ENCODE results near the gene OR10A6. TPM values are rescaled to one million over a fixed set of nuclear protein-coding genes. Genes with fewer than 3 reads are reported as not detected.
A peak's percentile ranks its signal among the peaks of the same experiment; 100 is the strongest.

OR10A6 gene
- total and polyA plus RNA-seq, 2 donors (not counting 1 experiment from before 2014, with no cell fraction given) = under 0.01 to 0.06 TPM

DNA sequence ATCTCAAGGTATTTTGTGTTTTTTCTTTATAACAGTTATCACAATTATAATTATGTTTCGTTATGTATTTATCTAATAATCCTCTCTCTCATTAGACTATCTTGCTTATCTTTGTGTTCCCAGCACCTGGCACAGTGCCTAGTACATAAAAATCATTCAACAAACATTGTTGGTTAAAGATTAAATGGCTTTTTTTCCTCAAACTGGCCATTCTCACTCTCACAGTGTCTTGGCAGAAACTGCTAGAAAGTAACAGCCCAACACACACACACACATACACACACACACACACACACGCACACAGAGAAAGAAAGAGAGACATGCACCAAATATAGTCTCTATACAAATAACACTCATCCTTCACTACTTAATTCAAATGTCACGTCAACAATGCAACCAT lies 36.8 kb downstream of the OR10A6 start:
- H3K4me3 ChIP-seq (replicated peaks in 1 of 4; ENCODE audit: control extremely low read depth in 1 of 4, insufficient read depth in 1 of 4, low read depth in 3 of 4, low read length in 4 of 4) = no peak overlapping the region
- TF ChIP-seq EZH2 (IDR thresholded peaks at IDR 0.05; ENCODE audit: low read length, missing control alignments) = no peak
- TF ChIP-seq, protein P1, sequence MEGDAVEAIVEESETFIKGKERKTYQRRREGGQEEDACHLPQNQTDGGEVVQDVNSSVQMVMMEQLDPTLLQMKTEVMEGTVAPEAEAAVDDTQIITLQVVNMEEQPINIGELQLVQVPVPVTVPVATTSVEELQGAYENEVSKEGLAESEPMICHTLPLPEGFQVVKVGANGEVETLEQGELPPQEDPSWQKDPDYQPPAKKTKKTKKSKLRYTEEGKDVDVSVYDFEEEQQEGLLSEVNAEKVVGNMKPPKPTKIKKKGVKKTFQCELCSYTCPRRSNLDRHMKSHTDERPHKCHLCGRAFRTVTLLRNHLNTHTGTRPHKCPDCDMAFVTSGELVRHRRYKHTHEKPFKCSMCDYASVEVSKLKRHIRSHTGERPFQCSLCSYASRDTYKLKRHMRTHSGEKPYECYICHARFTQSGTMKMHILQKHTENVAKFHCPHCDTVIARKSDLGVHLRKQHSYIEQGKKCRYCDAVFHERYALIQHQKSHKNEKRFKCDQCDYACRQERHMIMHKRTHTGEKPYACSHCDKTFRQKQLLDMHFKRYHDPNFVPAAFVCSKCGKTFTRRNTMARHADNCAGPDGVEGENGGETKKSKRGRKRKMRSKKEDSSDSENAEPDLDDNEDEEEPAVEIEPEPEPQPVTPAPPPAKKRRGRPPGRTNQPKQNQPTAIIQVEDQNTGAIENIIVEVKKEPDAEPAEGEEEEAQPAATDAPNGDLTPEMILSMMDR (conservative IDR thresholded peaks at IDR 0.05 in 1 of 2, IDR thresholded peaks at IDR 0.05 in 1 of 2; ENCODE audit: low read depth in 1 of 2, low read length in 2 of 2) = no peak
- no peaks in the 10 kb centered on the region for H4K20me1 ChIP-seq (ENCODE audit: control insufficient read depth, extremely low read depth, insufficient read depth, low read length)
- H3K9ac ChIP-seq (ENCODE audit: insufficient read depth, low read length) = no peak overlapping the region
- H2AFZ ChIP-seq (ENCODE audit: low read length) = no peak overlapping the region
- H3K9me3 ChIP-seq (ENCODE audit: control insufficient read depth, insufficient read depth, low read depth, low read length) = no peaks in the 10 kb centered on the region
- DNase-seq (ENCODE audit: low read depth in 2 of 2) = no peak
- no peaks in the 10 kb centered on the region for H3K27me3 ChIP-seq (ENCODE audit: control insufficient read depth, insufficient read depth, low read length)
- H3K4me2 ChIP-seq (ENCODE audit: extremely low read depth, insufficient read depth, low read length) = no peak overlapping the region
- H3K36me3 ChIP-seq (ENCODE audit: control insufficient read depth, insufficient read depth, low read length) = no peaks in the 10 kb centered on the region
- H3K27ac ChIP-seq (ENCODE audit: insufficient read depth, low read length) = no peak overlapping the region
- no peaks in the 10 kb centered on the region for H3K79me2 ChIP-seq (ENCODE audit: control insufficient read depth, insufficient read depth, low read length)
- H3K4me1 ChIP-seq (ENCODE audit: control insufficient read depth, extremely low read depth, insufficient read depth, low read length) = peaks cover 21% of the 10 kb centered on the region

DNA sequence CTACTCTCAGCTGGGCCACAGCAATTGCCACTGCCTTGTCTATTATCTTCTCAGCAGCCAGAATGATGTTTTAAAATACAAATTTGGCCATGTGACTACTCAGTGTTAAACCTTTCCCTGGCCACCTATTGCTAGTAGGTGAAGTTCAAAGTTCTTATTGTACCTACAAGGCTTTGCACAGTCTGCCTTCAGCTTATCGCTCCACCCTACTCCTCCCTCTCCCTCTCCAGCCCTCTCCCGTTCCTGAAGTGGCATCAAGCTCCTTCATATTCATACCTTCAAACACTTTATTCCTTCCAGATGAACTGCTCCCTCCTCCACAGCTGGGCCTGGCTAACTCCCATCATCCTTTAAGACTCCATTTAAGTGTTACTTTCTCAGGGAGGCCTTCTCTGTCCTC lies 37.3 kb downstream of the OR10A6 start:
- no peak overlapping the region for H2AFZ ChIP-seq (ENCODE audit: low read length)
- H3K9me3 ChIP-seq (ENCODE audit: control insufficient read depth, insufficient read depth, low read depth, low read length) = no peaks in the 10 kb centered on the region
- H3K79me2 ChIP-seq (ENCODE audit: control insufficient read depth, insufficient read depth, low read length) = no peaks in the 10 kb centered on the region
- H3K4me3 ChIP-seq (replicated peaks in 1 of 4; ENCODE audit: control extremely low read depth in 1 of 4, insufficient read depth in 1 of 4, low read depth in 3 of 4, low read length in 4 of 4) = no peak overlapping the region
- no peaks in the 10 kb centered on the region for H3K36me3 ChIP-seq (ENCODE audit: control insufficient read depth, insufficient read depth, low read length)
- no peak overlapping the region for H3K4me2 ChIP-seq (ENCODE audit: extremely low read depth, insufficient read depth, low read length)
- H4K20me1 ChIP-seq (ENCODE audit: control insufficient read depth, extremely low read depth, insufficient read depth, low read length) = no peaks in the 10 kb centered on the region
- no peaks in the 10 kb centered on the region for H3K27me3 ChIP-seq (ENCODE audit: control insufficient read depth, insufficient read depth, low read length)
- TF ChIP-seq EZH2 (IDR thresholded peaks at IDR 0.05; ENCODE audit: low read length, missing control alignments) = no peak
- TF ChIP-seq, protein P1 (conservative IDR thresholded peaks at IDR 0.05 in 1 of 2, IDR thresholded peaks at IDR 0.05 in 1 of 2; ENCODE audit: low read depth in 1 of 2, low read length in 2 of 2) = no peak
- peaks cover 21% of the 10 kb centered on the region for H3K4me1 ChIP-seq (ENCODE audit: control insufficient read depth, extremely low read depth, insufficient read depth, low read length)
- H3K9ac ChIP-seq (ENCODE audit: insufficient read depth, low read length) = no peak overlapping the region
- no peak overlapping the region for H3K27ac ChIP-seq (ENCODE audit: insufficient read depth, low read length)
- DNase-seq (ENCODE audit: low read depth in 2 of 2) = no peak

DNA sequence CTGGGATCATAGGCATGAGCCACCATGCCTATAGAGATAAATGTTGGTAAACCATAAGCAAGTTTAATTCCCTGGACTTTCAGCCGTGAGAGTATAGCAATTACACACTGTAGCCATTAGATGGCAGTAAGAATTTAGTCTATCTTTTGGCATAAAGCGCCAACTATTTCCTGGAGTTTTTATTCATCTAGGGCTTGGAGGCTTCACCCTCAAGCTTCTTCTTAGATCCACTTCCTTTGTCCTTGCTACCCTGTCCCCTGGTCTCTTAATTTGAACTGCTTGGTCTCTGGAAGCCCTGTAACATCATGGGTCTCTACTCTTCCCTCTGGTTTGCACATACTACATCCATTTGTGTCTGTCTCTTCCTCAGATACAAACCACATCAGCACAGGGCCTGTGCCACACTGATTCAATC lies 38.2 kb downstream of the OR10A6 start:
- H3K79me2 ChIP-seq (ENCODE audit: control insufficient read depth, insufficient read depth, low read length) = no peaks in the 10 kb centered on the region
- no peak overlapping the region for H3K4me3 ChIP-seq (replicated peaks in 1 of 4; ENCODE audit: control extremely low read depth in 1 of 4, insufficient read depth in 1 of 4, low read depth in 3 of 4, low read length in 4 of 4)
- H3K4me2 ChIP-seq (ENCODE audit: extremely low read depth, insufficient read depth, low read length) = no peak overlapping the region
- H3K27ac ChIP-seq (ENCODE audit: insufficient read depth, low read length) = peak overlapping the region; percentile 76
- no peak for TF ChIP-seq EZH2 (IDR thresholded peaks at IDR 0.05; ENCODE audit: low read length, missing control alignments)
- TF ChIP-seq, protein P1 (conservative IDR thresholded peaks at IDR 0.05 in 1 of 2, IDR thresholded peaks at IDR 0.05 in 1 of 2; ENCODE audit: low read depth in 1 of 2, low read length in 2 of 2) = peak; percentile 60 to 71
- no peaks in the 10 kb centered on the region for H3K9me3 ChIP-seq (ENCODE audit: control insufficient read depth, insufficient read depth, low read depth, low read length)
- peak overlapping the region; percentile 93 for H2AFZ ChIP-seq (ENCODE audit: low read length)
- DNase-seq (ENCODE audit: low read depth in 2 of 2) = peak; percentile 52 to 83
- H3K4me1 ChIP-seq (ENCODE audit: control insufficient read depth, extremely low read depth, insufficient read depth, low read length) = peaks cover 21% of the 10 kb centered on the region
- H3K27me3 ChIP-seq (ENCODE audit: control insufficient read depth, insufficient read depth, low read length) = no peaks in the 10 kb centered on the region
- H3K9ac ChIP-seq (ENCODE audit: insufficient read depth, low read length) = no peak overlapping the region
- H3K36me3 ChIP-seq (ENCODE audit: control insufficient read depth, insufficient read depth, low read length) = no peaks in the 10 kb centered on the region
- H4K20me1 ChIP-seq (ENCODE audit: control insufficient read depth, extremely low read depth, insufficient read depth, low read length) = no peaks in the 10 kb centered on the region

Measured in fibroblast of lung (primary cell).